Measurements from ENCODE around the gene CTDSP2.
"Not testable (repeated sequence)": the region's sequence is repeated elsewhere in the genome, so short reads cannot be mapped to it uniquely, and the experiment has no call there.

Gene CTDSP2

DNA sequence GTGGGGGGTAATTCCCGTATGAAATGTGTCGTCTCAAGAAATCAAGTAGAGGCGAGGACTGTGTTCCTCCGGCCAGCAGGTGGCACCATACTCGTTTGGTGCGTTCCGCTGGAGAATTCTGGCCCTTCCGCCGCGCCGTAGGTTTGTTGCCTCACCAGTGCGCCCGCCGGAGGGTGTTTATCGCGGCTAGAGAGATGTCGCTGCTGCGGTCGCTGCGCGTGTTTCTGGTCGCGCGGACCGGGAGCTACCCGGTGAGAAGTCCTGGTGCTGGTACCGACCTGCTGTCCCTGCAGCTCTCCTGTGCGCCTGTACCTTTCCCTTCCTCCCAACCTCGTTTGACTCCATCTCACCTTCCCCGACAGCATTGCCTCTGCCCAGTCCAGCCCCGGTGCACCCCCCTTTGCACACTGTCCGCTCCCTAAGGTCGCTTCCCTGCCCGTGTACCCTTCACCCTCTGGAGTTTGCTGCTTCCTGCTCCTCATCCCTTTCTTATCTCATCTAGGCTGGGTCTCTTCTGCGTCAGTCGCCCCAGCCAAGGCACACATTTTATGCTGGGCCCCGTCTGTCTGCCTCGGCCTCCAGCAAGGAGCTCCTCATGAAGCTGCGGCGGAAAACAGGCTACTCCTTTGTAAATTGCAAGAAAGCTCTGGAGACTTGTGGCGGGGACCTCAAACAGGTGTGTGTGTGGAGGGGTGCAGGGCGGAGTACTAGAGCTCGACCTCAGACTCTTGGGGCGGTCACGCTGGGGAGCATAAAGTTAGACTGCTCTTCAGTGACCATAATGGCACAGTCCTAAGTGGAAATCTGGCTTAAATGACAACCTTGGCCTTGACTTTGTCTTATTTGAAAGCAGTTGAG lies 63.7 kb downstream of the CTDSP2 start, which contains the start of gene TSFM:
Gene TSFM (plus strand): TSS at position 180 of the 858 bp plus-strand sequence. CDS start 15 bp downstream, at position 195.
- peak; percentile 96 to 98 for DNase-seq (ENCODE audit: low read depth in 2 of 2)

DNA sequence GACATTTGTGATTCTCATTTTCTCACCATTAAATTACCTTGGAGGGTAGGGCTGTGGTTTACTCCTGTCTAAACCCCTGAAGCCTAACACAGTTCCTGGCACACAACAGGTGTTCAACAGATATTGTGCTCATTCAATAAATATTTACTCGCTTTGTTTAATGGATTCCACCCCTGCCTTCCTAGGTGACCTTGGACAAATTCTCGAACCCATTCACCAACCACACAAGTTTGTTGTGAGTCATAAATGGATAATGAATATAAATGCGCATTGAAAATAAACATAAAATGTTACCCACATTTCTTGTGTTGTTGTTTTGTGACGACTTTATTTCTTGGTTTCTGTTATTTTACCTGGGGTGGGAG lies 64.3 kb downstream of the CTDSP2 start:
- no peak for DNase-seq (ENCODE audit: low read depth in 2 of 2)

DNA sequence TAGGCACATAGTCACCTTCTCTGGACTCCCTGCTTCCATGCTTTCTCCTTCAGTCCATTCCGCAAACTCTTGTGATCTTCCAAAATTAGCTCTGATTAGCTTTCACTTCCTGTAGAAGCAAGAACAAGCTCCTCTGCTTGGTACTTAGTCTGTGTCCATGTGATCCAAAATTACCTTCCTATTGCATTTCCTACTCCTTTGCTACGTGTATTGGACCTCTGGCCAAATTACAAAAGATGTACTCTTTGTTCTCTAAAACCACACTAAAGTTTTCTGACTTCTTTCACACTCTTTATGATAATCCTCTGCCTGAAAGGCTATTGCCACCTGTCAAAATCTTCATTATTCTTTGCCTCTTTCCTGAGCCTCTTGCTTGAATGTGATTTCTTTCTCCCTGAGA lies 64.7 kb downstream of the CTDSP2 start:
- no peak for DNase-seq (ENCODE audit: low read depth in 2 of 2)

DNA sequence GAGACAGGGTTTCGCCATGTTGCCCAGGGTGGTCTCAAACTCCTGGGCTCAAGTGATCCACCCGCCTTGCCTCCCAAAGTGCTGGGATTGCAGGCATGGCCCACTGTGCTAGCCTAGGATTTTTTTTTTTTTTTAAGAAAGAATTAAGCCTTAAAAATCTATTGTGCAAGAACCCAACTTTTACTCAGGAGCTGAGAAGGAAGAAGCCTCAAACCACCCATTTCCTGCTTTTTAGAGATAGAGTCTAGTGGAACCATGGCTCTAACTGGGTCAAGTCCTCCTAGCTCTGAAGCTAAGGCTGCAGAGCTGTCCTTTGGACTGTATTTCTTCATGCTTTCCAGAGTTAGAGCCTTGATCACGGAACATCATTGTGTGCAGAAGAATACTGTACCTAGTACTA lies 65.3 kb downstream of the CTDSP2 start:
- no peak for DNase-seq (ENCODE audit: low read depth in 2 of 2)

DNA sequence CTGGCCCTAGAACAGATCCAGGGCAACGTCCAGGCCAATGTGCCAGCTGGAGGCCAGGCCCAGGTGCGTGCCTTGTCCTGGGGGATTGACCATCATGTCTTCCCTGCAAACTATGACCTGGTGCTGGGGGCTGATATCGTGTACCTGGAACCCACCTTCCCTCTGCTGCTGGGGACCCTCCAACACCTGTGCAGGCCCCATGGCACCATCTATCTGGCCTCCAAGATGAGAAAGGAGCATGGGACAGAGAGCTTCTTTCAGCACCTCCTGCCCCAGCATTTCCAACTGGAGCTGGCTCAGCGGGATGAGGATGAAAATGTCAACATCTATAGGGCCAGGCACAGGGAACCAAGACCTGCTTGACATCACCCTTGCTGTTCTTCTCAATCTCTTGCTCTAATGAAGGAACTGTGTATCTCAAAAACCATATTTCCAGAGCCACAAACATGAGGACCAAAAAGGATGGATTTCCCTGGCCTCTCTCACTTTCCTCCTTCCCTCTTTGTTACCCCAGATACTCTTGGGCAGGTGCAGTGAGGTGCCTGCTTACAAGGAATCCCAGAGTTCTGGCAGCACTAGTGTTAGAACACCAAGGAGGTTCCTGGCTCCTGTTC lies 66.1 kb downstream of the CTDSP2 start:
- DNase-seq (ENCODE audit: low read depth in 2 of 2) = no peak

DNA sequence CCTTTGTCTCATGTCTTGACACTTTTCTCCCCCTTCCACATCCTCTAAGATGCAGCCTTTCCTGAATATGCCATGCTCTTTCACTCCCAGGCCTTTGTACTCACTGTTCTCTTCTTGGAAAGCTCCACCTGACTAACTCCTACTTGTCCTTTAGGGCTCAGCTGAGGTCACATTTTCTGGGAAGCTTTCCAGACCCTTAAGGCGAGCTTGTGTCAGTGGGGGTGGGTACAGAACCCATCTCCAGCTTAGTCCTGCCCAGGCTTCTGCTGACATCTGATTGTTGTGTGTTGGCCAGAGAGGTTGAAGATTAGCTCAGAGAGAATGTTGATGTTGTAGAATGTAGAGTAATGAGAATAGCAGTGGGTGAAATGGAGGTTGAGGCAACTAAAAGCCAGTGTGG lies 66.8 kb downstream of the CTDSP2 start:
- no peak for DNase-seq (ENCODE audit: low read depth in 2 of 2)

DNA sequence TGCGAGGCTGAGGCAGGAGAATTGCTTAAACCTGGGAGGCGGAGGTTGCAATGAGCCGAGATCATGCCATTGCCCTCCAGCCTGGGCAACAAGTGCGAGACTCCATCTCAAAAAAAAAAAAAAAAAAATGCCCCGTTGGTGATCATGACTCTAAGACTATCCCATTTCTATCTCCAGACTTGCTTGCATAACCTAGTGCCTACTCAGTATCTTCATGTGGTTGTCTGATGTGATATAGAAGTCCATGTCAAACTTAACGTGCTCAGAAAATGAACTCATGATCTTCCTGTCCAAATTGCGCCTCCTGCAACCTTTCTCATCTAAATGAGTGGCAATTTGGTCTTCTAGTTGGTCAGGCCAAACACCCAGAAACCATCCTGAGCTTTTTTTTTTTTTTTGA lies 68.6 kb downstream of the CTDSP2 start:
- no peak for DNase-seq (ENCODE audit: low read depth in 2 of 2)

DNA sequence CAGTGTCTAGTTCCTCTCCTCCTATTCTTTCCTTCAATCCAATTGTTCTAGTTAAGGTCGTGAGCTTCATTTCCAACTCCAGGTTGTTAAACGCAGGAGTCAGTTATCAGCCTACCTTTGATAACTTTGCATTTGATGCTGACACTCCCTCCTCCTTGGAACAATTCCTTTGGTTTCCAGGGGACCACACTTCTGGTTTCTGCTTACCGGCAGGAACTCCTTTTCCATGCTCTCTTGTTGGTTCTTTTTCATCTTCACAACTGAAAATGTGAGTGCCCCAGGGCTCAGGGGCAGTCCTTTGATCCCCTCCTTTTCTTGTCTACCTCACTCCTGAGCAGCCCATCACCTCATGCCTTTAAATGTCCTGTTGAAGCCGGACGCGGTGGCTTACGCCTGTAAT lies 69.2 kb downstream of the CTDSP2 start:
- DNase-seq (ENCODE audit: low read depth in 2 of 2) = no peak

GRCh38 chr12:57776247-57776587 lies 70.3 kb downstream of the CTDSP2 start:
- no peak for DNase-seq (ENCODE audit: low read depth in 2 of 2)

DNA sequence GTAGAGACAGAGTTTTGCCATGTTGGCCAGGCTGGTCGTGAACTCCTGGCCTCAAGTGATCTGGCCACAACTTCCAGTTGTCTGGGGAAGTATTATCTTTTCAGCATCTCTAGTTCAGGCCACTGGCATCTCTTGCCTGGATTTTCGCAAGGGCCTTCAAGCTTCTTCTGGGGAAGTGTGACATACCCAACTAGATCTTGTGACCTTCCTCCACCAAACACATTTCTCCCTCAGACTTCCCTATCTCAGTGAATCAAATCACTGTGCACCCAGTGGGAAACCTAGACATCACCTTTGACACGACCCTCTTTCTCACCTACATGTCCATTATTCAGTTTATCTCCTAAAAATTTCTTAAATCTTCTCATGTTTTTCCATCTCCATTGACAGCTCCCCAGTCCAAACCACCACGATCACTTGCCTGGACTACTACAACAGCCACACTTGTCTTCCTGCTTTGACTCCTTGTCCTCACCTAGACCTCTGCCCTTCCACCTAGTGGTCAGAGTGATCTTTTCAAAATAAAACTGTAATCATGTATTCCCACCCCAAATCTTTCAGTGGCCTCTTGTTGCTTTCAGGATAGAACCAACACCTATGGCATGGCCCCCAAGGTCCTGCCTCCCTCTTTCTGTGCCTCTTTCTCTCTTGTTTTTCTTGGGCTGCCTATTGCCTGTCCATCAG lies 70.8 kb downstream of the CTDSP2 start:
- no peak for DNase-seq (ENCODE audit: low read depth in 2 of 2)

DNA sequence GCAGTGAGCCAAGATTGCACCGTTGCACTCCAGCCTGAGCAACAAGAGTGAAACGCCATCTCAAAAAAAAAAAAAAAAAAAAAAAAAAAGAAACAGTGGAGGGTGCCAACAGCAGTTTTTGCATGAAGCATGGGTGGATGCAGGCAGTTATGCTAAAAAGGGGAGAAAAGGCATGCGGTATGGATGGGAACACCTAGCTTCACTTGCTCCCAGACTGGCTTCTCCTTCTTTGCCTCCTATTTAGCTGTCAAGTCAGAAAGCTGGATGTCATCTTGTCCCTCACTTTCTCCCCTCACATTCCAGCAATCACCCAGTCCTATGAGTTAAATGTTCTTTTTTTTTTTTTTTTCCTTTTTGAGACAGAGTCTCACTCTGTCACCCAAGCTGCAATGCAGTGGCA lies 71.5 kb downstream of the CTDSP2 start:
- DNase-seq (ENCODE audit: low read depth in 2 of 2) = no peak

DNA sequence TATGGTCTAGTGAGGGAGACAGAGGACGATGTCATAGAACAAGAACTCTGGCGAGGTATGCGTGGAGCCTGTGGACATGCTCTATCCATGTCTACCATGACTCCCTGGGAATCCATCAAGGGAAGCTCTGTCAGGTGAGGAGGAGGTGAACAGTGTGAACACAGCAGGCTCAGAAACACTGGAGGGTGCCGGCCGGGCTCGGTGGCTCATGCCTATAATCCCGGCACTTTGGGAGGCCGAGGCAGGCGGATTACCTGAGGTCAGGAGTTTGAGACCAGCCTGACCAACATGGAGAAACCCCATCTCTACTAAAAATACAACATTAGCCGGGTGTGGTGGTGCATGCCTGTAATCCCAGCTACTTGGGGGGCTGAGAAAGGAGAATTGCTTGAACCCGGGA lies 71.9 kb downstream of the CTDSP2 start:
- not testable (repeated sequence) for DNase-seq (ENCODE audit: low read depth in 2 of 2)

DNA sequence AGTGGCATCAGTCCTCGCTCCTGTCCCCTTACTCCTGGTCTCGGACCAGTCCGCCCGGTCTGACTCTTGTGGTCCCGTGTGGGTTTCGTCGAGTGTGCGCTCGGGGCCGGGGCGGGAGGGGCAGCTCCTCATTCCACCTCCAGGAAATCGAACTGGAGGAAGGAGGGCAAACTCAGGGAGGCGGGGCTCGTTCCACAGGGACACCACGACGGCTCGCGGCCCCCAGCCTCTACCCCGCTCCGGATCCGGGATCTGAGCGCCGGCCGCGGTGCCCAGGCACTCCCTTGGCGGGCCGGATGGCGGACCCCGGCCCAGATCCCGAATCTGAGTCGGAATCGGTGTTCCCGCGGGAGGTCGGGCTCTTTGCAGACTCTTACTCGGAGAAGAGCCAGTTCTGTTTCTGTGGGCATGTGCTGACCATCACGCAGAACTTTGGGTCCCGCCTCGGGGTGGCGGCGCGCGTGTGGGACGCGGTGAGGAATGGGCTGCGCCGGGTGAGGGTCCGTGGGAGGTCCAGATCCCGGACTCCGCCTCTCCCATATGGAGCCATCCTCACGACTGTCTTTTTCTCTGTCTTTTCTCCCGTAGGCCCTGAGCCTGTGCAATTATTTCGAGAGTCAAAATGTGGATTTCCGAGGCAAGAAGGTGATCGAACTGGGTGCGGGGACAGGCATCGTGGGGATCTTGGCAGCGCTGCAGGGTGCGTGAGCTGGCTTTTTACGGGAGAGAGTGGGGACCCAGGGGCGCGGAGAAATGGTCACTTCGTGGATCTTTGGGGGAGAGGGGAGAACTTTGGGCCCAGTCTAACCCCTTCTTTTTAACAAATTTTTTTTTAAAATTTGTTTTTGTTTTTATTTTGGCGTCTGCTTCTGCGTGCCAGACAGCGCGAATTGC lies 73.9 kb downstream of the CTDSP2 start, which contains the start of gene EEF1AKMT3:
Gene EEF1AKMT3 (plus strand): TSS at position 186 of the 894 bp plus-strand sequence. CDS start 111 bp downstream, at position 297.
- no peak for DNase-seq (ENCODE audit: low read depth in 2 of 2)

- peak; percentile 86 to 92 for DNase-seq (ENCODE audit: low read depth in 2 of 2)
Observed at GRCh38 chr12:57771873-57772428, 74.6 kb downstream of the CTDSP2 start, which contains the start of gene METTL1. METTL1 (minus strand) TSS chr12:57772105; CDS start chr12:57772083, 22 bp downstream.

GRCh38 chr12:57771236-57771872 lies 75.2 kb downstream of the CTDSP2 start:
- DNase-seq (ENCODE audit: low read depth in 2 of 2) = peak; percentile 80 to 92

DNA sequence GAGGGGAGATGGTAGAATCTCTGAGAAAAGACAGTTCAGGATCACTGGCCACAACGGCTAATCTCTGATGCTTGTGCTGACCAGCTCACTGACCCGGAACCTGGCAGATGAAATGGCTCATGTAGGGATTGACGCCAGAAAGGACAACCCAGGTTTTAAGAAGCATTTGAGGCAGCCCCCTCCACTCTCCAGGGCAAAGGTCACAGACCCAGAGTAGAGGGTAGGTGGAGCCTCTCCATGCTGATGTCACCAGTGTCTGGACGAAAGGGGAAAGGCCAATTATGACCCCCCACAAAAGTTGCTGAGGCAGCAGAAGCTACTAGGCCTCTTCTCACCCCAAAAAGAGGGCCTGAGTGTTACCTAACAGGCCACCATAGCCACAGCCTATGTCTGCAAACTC lies 75.8 kb downstream of the CTDSP2 start:
- DNase-seq (ENCODE audit: low read depth in 2 of 2) = no peak
